Neutrophil (primary cell): ENCODE data around the gene GPR146.

Experiments
- H3K27ac ChIP-seq: fragments of 200-600 bp; sonication (generic); 2 replicates; pipeline ENCODE4 v1.5.1; 2016; ENCODE audit warnings: mild to moderate bottlenecking, moderate library complexity
- H3K27me3 ChIP-seq: fragments of 200-600 bp; sonication (generic); 2 replicates; pipeline ENCODE4 v1.6.0; 2016; ENCODE audit warnings: mild to moderate bottlenecking
- H3K36me3 ChIP-seq: fragments of 200-600 bp; sonication (generic); 2 replicates; pipeline ENCODE4 v1.5.1; 2017
- H3K4me1 ChIP-seq, 2 experiments: fragments of 200-600 bp in 1 of 2; sonication (generic) in 1 of 2; 1 replicate in 1 of 2; 2 replicates in 1 of 2; pipeline versions ENCODE4 v1.5.1 to v1.6.1; 2013 to 2016; ENCODE audit warnings: low read depth in 1 of 2, low read length in 1 of 2, mild to moderate bottlenecking in 1 of 2, moderate library complexity in 1 of 2; ENCODE audit not compliant: control insufficient read depth in 1 of 2, insufficient read depth in 1 of 2
- H3K4me3 ChIP-seq, 2 experiments: fragments of 200-600 bp in 1 of 2; sonication (generic) in 1 of 2; 1 replicate in 1 of 2; 2 replicates in 1 of 2; pipeline ENCODE4 v1.5.1; 2013 to 2016; ENCODE audit warnings: low read depth in 1 of 2, low read length in 1 of 2, mild to moderate bottlenecking in 1 of 2, moderate library complexity in 1 of 2
- H3K9me3 ChIP-seq: fragments of 200-600 bp; sonication (generic); 2 replicates; pipeline ENCODE4 v1.5.1; 2016
- CTCF ChIP-seq: fragments of 200-600 bp; sonication (generic); IDR thresholded peaks from 2 replicates; pipeline ENCODE4 v1.5.1; 2016; ENCODE audit warnings: antibody characterized with exemption

GPR146 gene

GRCh38 chr7:1022356-1022755, 22.0 kb upstream of the GPR146 start:
- Histone ChIP-seq H3K27me3 (peaks cover 27% of the 10 kb centered on the region), H3K4me1 (peaks cover 8 to 12% of the 10 kb centered on the region in 2 experiments), H3K9me3 (peaks cover 12% of the 10 kb centered on the region), H3K36me3 (no peaks in the 10 kb centered on the region), H3K27ac (no peak overlapping the region), H3K4me3 (no peak overlapping the region)
- TF ChIP-seq CTCF = no peak

DNA sequence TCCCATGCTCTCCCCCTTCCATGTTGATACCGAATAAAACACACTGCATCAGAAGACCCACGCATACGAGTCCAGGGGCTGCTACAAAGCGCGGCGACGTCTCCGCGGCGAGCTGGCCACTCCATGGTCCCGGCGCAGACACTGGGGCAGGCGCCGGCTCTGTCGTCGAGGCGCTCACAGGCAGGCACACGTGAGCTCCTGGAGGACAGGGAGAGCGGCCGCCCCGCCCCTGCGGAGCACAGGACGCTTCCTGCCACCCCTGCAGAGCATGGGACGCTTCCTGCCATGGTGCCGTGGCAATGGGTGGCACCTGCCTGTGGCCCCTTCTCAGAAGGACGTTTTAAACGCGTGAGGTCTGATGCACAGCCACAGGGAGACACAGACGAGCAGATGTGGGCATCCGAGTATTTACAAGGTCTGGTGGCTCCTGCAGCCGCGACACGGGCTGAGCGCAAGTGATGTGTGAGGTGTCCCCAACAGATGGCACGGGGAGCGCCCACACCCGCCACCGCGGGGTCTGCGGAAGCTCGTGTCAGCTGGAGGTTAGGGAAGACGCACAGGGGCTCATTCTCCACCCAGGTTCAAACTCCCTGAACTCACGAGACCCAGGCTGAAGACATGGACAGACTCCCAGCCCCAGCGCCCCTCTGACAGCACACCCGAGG, 21.4 kb upstream of the GPR146 start:
- H3K36me3 ChIP-seq = no peaks in the 10 kb centered on the region
- TF ChIP-seq CTCF = no peak
- peaks cover 11 to 17% of the 10 kb centered on the region in 2 experiments for H3K4me1 ChIP-seq
- H3K4me3 ChIP-seq = no peak overlapping the region
- H3K27me3 ChIP-seq = peaks cover 33% of the 10 kb centered on the region
- no peak overlapping the region for H3K27ac ChIP-seq
- H3K9me3 ChIP-seq = peaks cover 12% of the 10 kb centered on the region

GRCh38 chr7:1024331-1024841, 20.0 kb upstream of the GPR146 start:
- no peak for TF ChIP-seq CTCF
- Histone ChIP-seq H3K36me3 (no peaks in the 10 kb centered on the region), H3K27me3 (peaks cover 48% of the 10 kb centered on the region), H3K4me3 (no peak overlapping the region), H3K4me1 (peaks cover 17 to 23% of the 10 kb centered on the region in 2 experiments), H3K9me3 (peaks cover 12% of the 10 kb centered on the region), H3K27ac (no peak overlapping the region)

- TF ChIP-seq CTCF = no peak
- H3K9me3 ChIP-seq = peaks cover 12% of the 10 kb centered on the region
- H3K27ac ChIP-seq = no peak overlapping the region
- peaks cover 53% of the 10 kb centered on the region for H3K27me3 ChIP-seq
- no peak overlapping the region for H3K4me3 ChIP-seq
- H3K4me1 ChIP-seq = peaks cover 17 to 23% of the 10 kb centered on the region in 2 experiments
- H3K36me3 ChIP-seq = no peaks in the 10 kb centered on the region
These were observed 19.2 kb upstream of the GPR146 start for GRCh38 chr7:1024876-1025742.

- H3K4me3 ChIP-seq = no peak overlapping the region
- peaks cover 7% of the 10 kb centered on the region for H3K9me3 ChIP-seq
- H3K36me3 ChIP-seq = no peaks in the 10 kb centered on the region
- peaks cover 17 to 23% of the 10 kb centered on the region in 2 experiments for H3K4me1 ChIP-seq
- no peak for TF ChIP-seq CTCF
- no peak overlapping the region for H3K27ac ChIP-seq
- peaks cover 53% of the 10 kb centered on the region for H3K27me3 ChIP-seq
These were observed 18.4 kb upstream of the GPR146 start for GRCh38 chr7:1025743-1026581.
